Heart left ventricle (tissue), 16 donors: ENCODE results near the gene DKC1. TPM values are rescaled to one million over a fixed set of nuclear protein-coding genes. Genes with fewer than 3 reads are reported as not detected.
A peak's percentile ranks its signal among the peaks of the same experiment; 100 is the strongest.

ENCODE experiments used
- ATAC-seq, 4 donors: fragments of 200-7000 bp; cut with Tn5 transposase; one replicate each; pipeline ENCODE4 v1.9.1; 2020 to 2022; ENCODE audit warnings: moderate library complexity in 4 of 4, mild to moderate bottlenecking in 3 of 4, moderate number of reproducible peaks in 1 of 4
- DNase-seq, 5 donors: peaks; one replicate each; pipeline ENCODE4 v3.0.0-alpha.2; 2020
- H3K27ac ChIP-seq, 12 donors: fragments of 200-600 bp; sonication (generic) in 4 of 12; one replicate each; pipeline versions ENCODE4 v1.5.0 to v1.8.0; 2016 to 2022; ENCODE audit warnings: mild to moderate bottlenecking in 2 of 12
- H3K27me3 ChIP-seq, 9 donors: fragments of 200-600 bp; sonication (generic) in 2 of 9; one replicate each; pipeline versions ENCODE4 v1.5.1 to v1.8.0; 2016 to 2022; ENCODE audit warnings: mild to moderate bottlenecking in 3 of 9
- H3K36me3 ChIP-seq, 9 donors: fragments of 200-600 bp; sonication (generic) in 2 of 9; one replicate each; pipeline versions ENCODE4 v1.5.0 to v1.8.0; 2018 to 2022; ENCODE audit warnings: mild to moderate bottlenecking in 2 of 9
- H3K4me1 ChIP-seq, 12 donors: fragments of 200-600 bp; sonication (generic) in 4 of 12; one replicate each; pipeline versions ENCODE4 v1.5.0 to v1.8.0; 2016 to 2022; ENCODE audit warnings: mild to moderate bottlenecking in 3 of 12
- H3K4me3 ChIP-seq, 12 donors: fragments of 200-600 bp; sonication (generic) in 4 of 12; one replicate each; pipeline versions ENCODE4 v1.5.0 to v1.8.0; 2017 to 2022; ENCODE audit warnings: mild to moderate bottlenecking in 9 of 12, moderate library complexity in 4 of 12
- H3K9me3 ChIP-seq, 12 donors: fragments of 200-600 bp; sonication (generic) in 4 of 12; one replicate each; pipeline versions ENCODE4 v1.5.0 to v1.8.0; 2016 to 2022; ENCODE audit warnings: mild to moderate bottlenecking in 1 of 12
- CTCF ChIP-seq, 12 donors: fragments of 200-600 bp; sonication (generic) in 4 of 12; IDR thresholded peaks; one replicate each; pipeline versions ENCODE4 v1.5.0 to v1.8.0; 2018 to 2022; ENCODE audit warnings: antibody characterized with exemption in 12 of 12, mild to moderate bottlenecking in 5 of 12
- POLR2A ChIP-seq, 2 donors: fragments of 450-650 bp; IDR thresholded peaks; one replicate each; pipeline ENCODE4 v1.6.1; 2017; ENCODE audit warnings: antibody characterized with exemption in 2 of 2, mild to moderate bottlenecking in 2 of 2, moderate library complexity in 2 of 2
- WGBS, 4 donors: extraction: QIAGEN DNeasy Blood & Tissue Kit in 2 of 4; methylation state at CpG; one replicate each; pipeline versions ENCODE4 v1.1.5 to v1.1.7; 2013 to 2018; 5-methylcytosine and 5-hydroxymethylcytosine counted together
- intact Hi-C, 10 donors: fragments of 100-400 bp; cut with DNase I; formaldehyde crosslinking; loops; one replicate each; pipeline versions ENCODE4 v1.11.1 to v1.14.2; 2022
- polyA plus RNA-seq, 2 donors: library from polyadenylated mRNA; stranded (reverse); fragments of 200-250 nt; gene quantifications; one replicate each; pipeline ENCODE4 v1.2.3, GENCODE V29; 2013
- total RNA-seq, 9 donors: library from RNA; depleted of rRNA in 2 of 9; stranded (reverse); fragments of >200 nt in 2 of 9; fragmentation: NEBNext Ultra II Directional in 3 of 9; extraction: Animal tissue kit (Norgen Biotek cat#: 25700) in 3 of 9; gene quantifications; one replicate each; pipeline versions ENCODE4 v1.1.0 to v1.2.4, GENCODE V29; 2016 to 2023
- donor health status: ischemic (EF 13 %, LVEDD 7.1; RV severe dilation, severe dysfunction).
- donor health status: healthy with polysubstance abuse.
- donor health status: DM: no; HTN: yes; CAD: no.
- donor health status: DM: no; HTN: no; CAD: no.
- donor health status: ischemic (EF 25% LVEDD 6.9; RV normal size, moderate dysfunction).
- donor health status: ischemic (EF 25% LVEDD 5.7; RV mildly dilated, moderate dysfunction).
- donor health status: healthy.
- donor health status: DM: yes; HTN: yes; CAD: no.
- donor health status: ischemic (EF 35%, LVEDD 5.7; RV mildly dilated, moderate dysfunction).
- donor health status: nonischemic (EF 11% LVEDD 7.7; RV severe dilation, severe dysfunction).
- donor health status: DM: yes; HTN: yes; CAD: no.
- donor health status: PGD.
- donor health status: ischemic (EF 29% LVEDD 5.4; RV normal size, mild dysfunction).
- donor health status: nonischemic (EF 23%, LVEDD 6.1; RV moderate dilation, normal function).

Gene DKC1
- total and polyA plus RNA-seq, 11 donors = 12.9 to 31.9 (median 23.6) TPM

GRCh38 chrX:154793084-154793795 lies 30.6 kb downstream of the DKC1 start:
- DNase-seq (no peak), ATAC-seq (no peak)
- Histone ChIP-seq H3K36me3 (peaks cover 0 to 10% (median 0%) of the 10 kb centered on the region in 9 donors), H3K9me3 (no peaks in the 10 kb centered on the region), H3K27ac (no peak overlapping the region), H3K27me3 (no peaks in the 10 kb centered on the region), H3K4me1 (no peaks in the 10 kb centered on the region), H3K4me3 (no peak overlapping the region)
- WGBS, 4 donors = 81 to 94% (median 88%) methylated on average over 7 of the region's 7 CpGs
- no peak for TF ChIP-seq POLR2A (IDR thresholded peaks at IDR 0.05)
- TF ChIP-seq CTCF (IDR thresholded peaks at IDR 0.05) = no peak
- intact Hi-C loops = no loop called here

- intact Hi-C loops = no loop called here
- no peak for TF ChIP-seq POLR2A (IDR thresholded peaks at IDR 0.05)
- TF ChIP-seq CTCF (IDR thresholded peaks at IDR 0.05) = no peak
- no peaks in the 10 kb centered on the region for H3K27me3 ChIP-seq
- H3K9me3 ChIP-seq = no peaks in the 10 kb centered on the region
- H3K27ac ChIP-seq = peak overlapping the region in 1 of 12 donors; percentile 57
- no peak overlapping the region for H3K4me3 ChIP-seq
- H3K36me3 ChIP-seq = peaks cover 0 to under 1% (median 0%) of the 10 kb centered on the region in 9 donors
- DNase-seq = no peak
- no peak for ATAC-seq
- 63 to 91% (median 77%) methylated on average over 2 of the region's 2 CpGs for WGBS, 4 donors
- peaks cover 0 to 14% (median 3%) of the 10 kb centered on the region in 12 donors for H3K4me1 ChIP-seq
These were observed 32.4 kb downstream of the DKC1 start for GRCh38 chrX:154795016-154795415.

GRCh38 chrX:154797006-154797405 lies 34.3 kb downstream of the DKC1 start:
- Histone ChIP-seq H3K4me3 (no peak overlapping the region), H3K36me3 (no peaks in the 10 kb centered on the region), H3K27ac (no peak overlapping the region), H3K9me3 (no peaks in the 10 kb centered on the region), H3K4me1 (peaks cover 0 to 21% (median 8%) of the 10 kb centered on the region in 12 donors), H3K27me3 (no peaks in the 10 kb centered on the region)
- TF ChIP-seq CTCF (IDR thresholded peaks at IDR 0.05) = no peak
- TF ChIP-seq POLR2A (IDR thresholded peaks at IDR 0.05) = no peak
- 62 to 80% (median 70%) methylated on average over 6 of the region's 6 CpGs for WGBS, 4 donors
- intact Hi-C loops = no loop called here
- no peak for DNase-seq
- ATAC-seq = no peak

- H3K27ac ChIP-seq = peak overlapping the region in 6 of 12 donors; percentile 0 to 88 (median 42)
- peaks cover 0 to 5% (median 0%) of the 10 kb centered on the region in 9 donors for H3K27me3 ChIP-seq
- DNase-seq (no peak), ATAC-seq (peak in 3 of 4 donors; percentile 35 to 39 (median 35))
- no peak overlapping the region for H3K4me3 ChIP-seq
- peaks cover 0 to 21% (median 8%) of the 10 kb centered on the region in 12 donors for H3K4me1 ChIP-seq
- 45 to 51% (median 48%) methylated on average over 9 of the region's 9 CpGs for WGBS, 4 donors
- intact Hi-C loops = no loop called here
- H3K36me3 ChIP-seq = no peaks in the 10 kb centered on the region
- TF ChIP-seq POLR2A (IDR thresholded peaks at IDR 0.05) (no peak), CTCF (IDR thresholded peaks at IDR 0.05) (no peak)
- no peaks in the 10 kb centered on the region for H3K9me3 ChIP-seq
These were observed 37.1 kb downstream of the DKC1 start for GRCh38 chrX:154799556-154800348.
